SKM-1 (cell line): ENCODE data around the gene NR2C2AP.

Experiments used
- DNase-seq: peaks from one replicate; lab custom pipeline; 2025; ENCODE audit not compliant: unreplicated experiment; lab: John Stamatoyannopoulos, UW

The NR2C2AP gene

DNA sequence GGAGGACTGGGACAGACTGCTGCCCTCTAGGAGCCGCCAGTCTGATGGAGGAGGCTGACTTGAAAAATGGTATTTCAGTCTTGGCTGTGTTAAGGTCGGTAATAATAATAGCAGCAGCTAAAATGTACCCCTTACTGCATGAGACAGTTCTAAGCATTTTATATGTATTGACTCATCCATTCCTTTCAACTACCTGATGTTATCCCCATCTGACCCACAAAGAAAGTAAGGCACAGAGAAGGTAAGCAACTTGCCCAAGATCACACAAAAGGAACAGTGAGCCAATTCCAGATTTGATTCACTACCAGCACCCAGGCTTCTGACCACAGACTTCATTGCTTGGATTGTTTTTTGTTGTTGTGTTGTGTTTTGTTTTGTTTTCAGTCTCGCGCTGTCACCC lies 12.6 kb upstream of the NR2C2AP start:
- DNase-seq, result no peak

DNA sequence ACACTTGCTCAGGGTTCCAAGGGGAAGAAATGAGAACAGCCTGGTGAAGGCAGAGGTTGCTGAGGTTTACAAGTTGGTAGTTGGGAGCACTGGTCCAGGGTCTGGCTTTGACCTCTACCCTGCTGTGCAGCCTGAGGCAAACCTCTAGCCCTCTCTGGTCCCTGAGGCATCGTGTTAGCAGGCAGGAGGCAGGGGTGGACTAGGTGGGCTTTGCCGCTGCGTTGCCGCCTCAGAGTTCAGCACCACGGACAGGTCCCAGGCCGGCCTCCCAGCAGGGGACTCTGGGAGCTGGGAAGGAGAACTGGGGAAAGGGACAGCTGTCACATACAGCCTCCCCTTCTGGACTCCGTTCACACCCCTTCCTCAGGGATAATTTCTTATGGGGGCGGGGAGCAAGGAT lies 11.7 kb upstream of the NR2C2AP start:
- no peak for DNase-seq

DNA sequence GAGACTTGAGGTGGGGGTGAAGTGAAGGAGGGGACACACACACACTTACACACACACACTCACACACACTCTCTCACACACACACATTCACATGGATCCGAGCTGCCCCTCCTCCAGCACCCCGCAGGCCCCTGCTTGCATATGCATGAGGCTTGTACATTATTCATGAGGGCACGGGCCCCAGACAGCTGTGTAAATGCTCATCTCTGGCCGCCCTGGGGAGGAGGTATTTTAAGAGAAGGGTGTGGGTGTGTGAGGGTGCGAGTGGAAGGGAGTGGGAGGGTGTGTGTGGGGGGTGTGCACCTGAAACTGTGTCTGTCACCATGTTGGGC lies 10.9 kb upstream of the NR2C2AP start:
- no peak for DNase-seq

DNA sequence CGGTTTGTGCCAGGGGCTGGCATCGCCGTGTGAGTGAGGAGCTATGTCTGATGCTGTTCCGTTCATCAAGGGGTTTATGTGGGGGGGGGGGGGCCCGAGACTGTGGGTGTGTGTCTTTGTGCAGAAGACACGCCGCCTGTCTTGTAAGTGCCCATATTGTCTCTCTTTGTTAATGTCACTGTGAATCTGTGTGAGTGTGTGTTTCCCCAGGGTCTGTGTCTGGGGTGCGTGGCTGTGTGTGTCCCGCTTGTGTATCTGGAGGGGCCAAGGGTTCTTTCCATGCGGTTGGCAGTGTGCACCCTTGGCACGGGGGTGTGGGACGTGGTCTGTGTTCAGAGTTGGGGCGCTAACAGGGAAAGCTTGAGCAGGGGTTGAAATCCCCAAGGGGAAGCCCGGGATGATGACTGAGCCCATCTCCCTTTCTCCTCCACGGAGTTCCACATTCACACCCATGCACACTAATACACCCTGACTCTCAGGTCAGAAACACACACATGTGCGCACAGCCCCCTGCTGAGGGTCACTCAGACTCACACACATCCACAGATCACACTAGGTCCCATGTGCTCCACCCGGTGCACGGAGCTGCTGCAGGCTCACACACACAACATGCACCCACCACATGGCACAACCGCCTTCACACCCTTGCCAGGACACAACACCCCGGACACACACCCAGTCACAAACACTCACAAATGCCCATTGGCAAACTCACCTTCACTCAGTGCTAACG lies 10.4 kb upstream of the NR2C2AP start:
- no peak for DNase-seq

DNA sequence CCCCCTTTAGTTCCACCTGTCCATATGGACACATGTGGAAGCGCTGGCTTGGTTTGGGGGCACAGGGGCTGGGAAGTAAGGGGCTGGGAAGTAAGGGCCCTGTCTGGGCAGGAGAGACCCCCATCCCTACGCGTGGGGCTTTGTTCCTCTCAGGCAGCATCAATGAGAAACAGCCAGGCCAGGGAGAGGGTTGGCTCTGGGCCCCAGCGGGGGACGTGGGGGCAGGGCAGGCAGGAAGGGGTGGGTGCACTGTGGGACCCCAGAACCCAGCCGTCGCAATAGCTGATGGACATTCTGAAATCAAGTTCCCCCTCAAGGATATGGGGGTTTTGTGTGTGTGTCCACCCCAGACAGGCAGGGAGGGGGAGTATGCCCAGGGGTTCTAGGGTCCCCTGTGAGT lies 9.7 kb upstream of the NR2C2AP start:
- DNase-seq, result no peak

DNA sequence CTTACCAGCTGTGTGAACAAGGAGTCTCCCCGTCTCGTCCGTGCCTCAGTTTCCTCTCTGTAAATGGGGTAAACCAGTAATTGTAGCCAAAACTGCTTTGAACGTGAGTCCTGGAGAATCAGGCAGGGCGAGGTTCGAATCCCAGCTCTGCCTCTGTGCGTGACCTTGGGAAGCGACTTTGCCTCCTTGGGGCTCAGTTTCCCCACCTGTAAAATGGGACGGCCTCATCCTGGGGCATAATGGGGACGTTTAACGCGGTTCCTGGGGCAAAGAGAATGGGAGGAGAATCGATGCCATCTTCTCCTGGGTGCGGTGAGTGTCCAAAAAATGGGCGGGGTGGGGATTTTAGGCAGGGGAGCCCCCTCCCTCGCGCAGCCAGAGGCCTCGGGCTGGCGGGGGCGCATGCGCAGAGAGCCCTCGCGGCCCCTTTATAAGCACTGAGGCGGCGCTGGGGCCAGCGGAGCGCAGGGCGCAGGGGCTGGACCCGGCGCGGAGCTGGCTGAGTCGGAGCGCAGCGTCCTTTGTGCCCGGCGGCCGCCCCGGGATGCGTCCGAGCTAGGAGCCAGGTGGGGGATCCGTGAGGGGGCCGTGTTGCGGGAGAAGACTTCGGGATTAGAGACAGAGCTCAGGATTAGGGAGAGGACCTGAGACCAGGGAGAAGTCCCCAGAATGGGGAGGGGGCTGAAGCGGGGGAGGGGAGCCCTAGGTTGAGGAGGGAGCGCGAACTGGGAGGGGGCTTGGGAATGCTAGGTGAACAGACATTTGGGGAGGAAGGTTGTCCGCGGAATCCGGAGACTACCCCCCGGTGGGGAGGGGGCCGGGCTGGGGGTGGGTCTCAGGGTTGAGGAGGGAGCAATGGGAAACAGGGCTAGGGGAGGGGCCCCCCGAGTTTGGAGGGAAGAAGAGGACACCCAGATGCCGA lies 8.5 kb upstream of the NR2C2AP start, which contains the start of gene NCAN:
Gene NCAN (plus strand): TSS at position 460 of the 922 bp plus-strand sequence. CDS start 4,996 bp downstream, outside the sequence.
- DNase-seq, result no peak

DNA sequence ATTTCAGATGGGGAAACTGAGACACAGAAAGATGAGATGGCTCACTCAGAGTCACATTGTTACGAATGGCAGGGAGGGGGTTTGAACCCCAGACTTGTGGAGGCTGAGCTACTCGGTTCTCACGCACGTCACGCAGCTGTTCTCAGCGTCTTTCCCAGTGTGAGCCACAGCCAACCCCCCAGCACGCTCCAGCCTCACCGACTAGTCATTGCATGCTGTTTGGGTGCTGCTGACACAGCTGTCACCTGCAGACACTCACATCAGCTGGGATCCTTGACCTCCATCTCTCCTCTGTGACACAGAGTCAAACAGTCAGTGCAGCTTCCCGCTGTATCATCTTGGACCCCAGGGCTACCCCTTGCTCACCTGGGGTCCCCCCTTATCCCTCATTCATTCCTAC lies 6.2 kb upstream of the NR2C2AP start:
- DNase-seq, result no peak

DNA sequence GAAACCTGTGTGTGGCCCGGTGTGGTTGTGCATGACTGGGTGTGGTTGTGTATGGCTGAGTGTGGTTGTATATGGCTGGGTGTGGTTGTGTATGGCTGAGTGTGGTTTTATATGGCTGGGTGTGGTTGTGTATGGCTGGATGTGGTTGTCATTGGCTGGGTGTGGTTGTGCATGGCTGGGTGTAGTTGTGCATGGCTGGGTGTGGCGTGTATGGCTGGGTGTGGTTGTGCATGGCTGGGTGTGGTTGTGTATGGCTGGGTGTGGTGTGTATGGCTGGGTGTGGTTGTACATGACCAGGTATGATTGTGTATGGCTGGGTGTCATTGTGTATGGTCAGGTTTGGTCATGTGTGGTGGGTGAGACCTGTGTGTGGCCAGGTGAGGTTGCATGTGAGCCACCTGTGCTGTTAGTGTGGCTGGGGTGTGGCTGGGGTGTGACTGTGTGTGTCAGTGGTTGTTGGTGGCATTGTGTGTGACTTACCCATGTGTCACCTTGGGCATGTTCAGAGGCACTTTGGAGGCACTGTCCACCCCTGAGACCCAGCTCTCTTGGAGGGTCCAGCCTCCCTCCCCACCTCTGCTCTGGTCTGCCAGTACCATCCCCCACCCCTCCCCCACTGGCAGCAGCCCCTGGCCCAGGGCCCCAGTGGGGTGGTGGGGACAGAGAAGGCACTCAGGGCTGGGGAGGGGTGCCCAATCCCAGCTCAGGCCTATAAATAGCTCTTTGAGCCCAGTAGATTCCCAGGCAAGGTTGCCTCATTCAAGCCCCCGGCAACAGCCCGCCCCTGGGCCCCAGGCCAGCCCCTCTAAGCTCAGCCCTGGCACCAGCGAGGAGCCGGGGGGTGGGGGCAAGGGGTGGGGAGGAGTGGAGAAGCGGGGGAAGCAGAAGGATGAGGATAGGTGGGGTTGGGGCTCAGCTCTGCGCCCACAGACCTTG lies 4.7 kb upstream of the NR2C2AP start:
- no peak for DNase-seq

DNA sequence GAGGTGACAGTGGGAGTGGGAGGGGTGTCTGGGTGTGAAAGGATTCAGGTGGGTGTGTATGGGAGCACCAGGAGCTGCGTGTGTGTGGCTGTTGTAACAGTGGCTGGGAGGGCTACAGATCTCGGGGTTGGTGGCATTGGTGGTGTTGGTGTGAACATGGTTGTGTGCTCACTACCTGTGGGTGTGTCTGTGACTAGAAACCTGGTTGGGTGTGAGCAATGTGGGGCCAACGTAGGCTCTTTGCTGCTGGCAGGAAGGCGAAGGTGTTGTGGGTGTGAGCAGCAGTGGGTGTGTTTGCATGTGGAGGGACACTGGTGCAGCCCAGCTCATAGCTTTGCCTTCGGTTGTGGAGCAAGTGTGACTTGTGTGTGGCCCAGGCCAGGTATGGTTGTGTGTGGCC lies 3.7 kb upstream of the NR2C2AP start:
- DNase-seq, result no peak

DNA sequence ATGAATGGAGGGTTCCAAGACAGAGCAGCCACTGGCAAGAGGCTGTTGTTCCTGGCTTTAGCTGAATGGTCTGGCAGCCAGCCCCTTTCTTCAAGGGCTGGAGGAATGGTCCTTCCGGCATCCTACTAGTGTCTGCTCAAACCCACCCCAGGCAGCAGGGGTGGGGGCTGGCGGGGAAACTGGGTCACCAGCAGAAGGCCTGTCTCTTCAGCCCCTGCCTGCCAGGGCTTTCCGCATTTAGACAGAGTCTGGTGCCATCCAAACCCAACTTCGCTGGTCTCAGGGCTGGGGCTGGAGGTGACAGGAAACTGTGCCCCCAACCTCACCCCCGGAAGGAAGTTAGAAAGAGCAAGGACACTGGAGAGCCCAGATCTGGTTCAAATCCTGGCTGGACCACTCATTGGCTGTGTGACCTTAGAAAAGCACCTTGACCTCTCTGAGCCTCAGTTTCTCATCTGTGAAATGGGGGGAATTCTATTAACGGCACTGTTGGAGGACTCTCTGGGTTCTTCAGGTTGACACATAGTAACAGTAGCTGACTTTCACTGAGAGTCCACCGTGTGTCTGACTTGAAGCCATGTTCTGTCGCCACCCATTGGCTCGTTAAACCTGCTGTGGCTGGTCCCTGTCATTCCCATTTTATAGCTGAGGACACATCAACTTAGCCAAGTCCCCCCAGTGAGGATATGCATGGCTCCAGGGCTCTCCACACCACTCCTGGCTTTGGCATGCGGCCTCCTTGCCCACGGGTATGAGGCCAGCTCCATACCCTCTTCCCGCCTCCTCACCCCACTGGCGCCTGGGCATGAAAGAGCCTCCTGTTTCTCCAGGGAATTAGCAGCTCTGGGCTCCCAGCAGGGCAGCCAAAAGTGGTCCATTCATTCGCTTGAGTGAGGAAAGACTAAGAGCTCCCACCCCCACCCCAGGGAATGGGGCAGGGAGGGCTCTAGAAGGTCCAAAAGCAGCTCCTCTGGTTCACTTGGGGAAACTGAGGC lies 2.5 kb upstream of the NR2C2AP start:
- DNase-seq, result no peak

DNA sequence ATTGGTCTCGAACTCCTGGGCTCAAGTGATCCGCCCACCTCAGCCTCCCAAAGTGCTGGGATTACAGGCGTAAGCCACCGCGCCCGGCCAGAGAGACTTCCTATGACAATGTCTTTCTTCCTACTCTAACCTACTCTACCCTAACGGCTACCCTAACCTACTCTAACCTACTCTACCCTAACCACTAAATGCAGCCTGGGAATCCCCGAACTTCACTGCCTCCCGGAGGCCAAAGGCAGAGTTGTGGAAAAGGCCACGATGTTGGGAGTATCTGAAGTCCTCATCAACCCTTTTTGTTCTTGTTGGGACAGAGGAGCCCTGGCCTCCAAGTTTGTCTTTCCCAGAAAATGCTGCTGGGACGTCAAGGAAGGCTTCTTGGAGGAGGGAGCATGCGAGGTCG lies 967 bp upstream of the NR2C2AP start:
- DNase-seq, result no peak

DNA sequence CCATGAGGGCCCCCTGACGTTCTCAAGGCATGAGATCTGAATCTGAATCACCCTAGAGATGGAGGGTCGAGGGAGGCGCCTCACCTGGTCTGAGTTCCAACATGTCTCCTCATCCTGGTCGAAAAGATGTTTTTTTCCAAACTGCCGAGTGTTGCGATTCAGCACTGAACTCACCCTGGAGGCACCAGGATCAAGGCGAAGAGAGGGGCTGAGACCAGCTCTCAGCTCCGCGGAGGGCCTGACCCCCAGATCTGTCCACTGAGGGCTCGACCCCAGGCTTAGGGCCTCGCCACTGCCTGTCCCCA lies 555 bp downstream of the NR2C2AP start:
- no peak for DNase-seq

DNA sequence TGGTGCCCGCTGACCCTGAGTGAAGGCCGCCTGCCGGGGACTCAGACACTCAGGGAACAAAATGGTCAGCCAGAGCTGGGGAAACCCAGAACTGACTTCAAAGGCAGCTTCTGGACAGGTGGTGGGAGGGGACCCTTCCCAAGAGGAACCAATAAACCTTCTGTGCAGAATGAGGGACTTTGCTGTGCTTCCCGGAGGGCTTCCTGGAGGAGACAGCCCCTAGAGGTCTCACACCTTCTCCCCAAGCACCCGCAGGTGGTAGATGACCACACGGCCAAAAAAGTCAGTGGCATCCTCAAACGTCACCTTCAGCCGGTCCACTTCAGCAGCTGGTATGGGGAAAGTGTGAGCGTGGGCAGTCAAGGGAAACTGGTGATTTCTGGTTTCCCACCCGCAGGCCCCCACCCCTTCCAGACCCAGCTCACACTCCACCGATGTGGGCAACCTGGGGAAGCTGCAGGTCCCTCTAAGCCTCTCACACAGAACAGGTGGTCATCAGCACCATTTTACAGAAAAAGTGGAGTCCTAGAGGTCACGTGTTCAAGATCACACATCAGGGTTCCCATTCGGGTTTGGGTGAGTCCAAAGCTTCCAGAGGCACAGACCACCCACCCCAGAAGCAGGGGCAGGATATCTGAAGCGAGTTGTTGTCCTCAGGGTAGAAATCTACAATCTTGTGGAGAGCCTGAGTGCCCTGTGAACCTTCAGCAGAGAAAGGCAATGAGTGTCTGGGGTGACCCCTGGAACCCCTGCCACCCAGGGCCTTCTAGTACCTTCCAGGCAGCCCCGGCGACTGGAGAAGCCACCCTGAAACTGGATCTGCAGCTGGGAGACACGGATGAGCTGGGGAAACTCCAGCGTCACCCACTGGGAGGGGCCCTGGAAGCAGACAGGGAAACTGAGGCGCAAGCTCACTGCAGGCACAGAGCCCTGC lies 1.2 kb downstream of the NR2C2AP start:
- DNase-seq, result no peak

DNA sequence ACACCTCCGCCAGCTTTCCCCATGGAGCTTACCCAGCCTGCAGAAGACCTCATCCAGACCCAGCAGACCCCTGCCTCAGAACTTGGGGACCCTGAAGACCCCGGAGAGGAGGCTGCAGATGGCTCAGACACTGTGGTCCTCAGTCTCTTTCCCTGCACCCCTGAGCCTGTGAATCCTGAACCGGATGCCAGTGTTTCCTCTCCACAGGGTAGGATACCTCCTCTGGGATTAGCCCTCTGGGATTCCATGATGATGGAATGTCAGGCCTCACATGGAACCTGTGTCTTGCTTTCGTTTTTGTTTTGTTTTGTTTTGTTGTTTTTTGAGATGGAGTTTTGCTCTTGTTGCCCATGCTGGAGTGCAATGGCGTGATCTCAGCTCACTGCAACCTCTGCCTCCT lies 9.3 kb downstream of the NR2C2AP start:
- no peak for DNase-seq

DNA sequence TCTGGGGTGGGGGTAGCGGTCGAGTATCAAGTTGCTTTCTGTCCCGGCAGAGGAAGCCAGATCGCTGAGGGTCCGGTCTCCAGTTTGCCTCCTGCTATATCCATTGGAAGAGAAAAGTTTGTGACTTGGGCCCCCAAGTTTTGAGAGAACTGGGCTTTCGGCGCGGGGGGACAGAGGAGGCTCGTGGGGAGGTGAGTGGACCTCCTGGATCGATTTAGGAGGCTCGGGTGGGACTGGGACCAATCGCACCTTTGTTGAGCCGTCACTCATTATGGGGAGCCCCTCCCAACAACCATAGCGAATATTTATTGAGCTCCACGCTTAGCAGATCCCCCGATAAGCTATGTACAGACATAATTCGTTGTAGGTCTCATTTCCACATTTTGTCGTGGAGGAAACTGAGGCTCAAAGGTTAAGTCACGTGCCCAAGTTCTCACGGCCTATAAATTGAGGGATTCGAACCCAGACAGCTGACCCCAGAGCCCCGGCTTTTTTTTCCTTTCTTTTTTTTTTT lies 10.2 kb downstream of the NR2C2AP start:
- no peak for DNase-seq

DNA sequence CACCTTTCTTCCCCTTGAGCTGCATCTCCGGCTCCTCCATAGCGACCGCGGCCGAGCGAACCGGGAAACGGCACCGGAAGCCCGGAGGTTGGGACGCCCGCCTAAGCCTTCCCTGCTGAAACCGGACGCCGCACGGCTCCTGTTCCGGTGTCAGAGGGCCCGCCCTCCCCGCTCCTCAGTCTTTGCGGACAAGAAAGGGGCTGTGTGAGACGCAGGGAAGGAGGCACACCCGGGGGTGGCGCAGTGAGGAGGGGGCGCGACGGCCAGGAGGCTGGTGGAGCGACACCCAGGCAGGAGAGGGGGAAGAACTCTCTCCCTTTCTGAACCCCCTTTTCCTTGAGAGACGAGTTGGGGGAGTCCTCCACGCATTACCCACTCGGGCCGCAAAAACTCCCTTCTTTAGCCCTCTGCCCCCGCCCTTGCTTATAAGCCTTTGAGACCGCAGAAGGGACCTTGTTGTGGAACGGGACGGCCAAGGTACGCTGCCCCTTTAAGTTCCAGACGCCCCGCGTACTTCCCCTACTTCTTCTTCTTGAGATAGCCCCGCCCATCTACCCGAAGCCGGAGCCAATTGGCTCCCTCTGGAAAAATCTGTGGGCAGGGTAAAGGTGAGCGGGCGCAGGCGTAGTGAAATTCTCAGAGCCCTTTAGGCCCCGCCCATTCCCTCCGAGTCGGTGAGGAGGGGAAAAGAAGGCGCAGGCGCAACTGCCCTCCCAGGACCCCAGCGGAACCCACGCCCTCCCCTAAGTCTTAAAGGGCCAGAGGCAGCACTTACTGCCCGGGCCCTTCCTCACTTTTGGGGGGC lies 10.9 kb downstream of the NR2C2AP start, which contains the start of the genes BORCS8 and RFXANK:
Gene BORCS8 (minus strand): TSS at position 75 of the 805 bp plus-strand sequence. CDS start 35 bp downstream, at position 40.
Gene RFXANK (plus strand): TSS at position 181 of the 805 bp plus-strand sequence. CDS start 1,689 bp downstream, outside the sequence.
- peak; percentile 99 for DNase-seq

DNA sequence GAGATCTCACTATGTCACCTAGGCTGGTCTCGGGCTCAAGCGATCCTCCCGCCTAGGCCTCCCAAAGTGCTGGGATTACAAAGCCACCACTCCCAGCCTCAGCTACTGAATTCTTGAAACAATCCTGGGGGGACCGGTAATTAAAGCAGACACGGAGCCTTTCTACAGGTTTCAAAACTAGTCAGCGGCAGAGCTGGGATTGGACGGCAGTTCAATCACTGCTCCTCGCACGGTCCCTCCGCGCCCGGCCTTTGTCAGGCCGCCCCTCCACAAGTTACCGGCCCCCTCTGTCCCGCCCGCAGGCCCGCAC lies 11.5 kb downstream of the NR2C2AP start:
- no peak for DNase-seq

DNA sequence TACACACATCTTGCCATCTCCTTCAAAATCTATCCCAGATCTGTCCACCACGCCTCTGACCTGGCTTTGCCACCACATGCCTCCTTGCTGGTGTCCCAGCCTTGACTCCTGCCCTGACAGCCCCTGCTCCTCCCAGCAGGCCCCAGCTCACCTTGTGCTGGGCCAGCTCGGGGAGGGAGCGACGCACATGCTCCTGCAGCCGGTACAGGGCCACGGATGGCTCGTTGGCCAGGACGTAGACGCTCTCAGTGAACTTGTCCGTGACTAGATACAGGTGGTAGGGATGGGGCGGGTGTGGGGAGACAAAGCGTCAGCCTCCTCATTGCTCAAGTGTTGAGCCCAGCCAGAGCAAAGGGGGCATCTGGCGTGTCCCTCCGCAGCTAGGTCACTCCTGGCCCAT lies 16.5 kb downstream of the NR2C2AP start:
- no peak for DNase-seq
